ENCODE results near the gene CAMTA1. TPM values are rescaled to one million over a fixed set of nuclear protein-coding genes. Genes with fewer than 3 reads are reported as not detected.
"Not testable (repeated sequence)": the region's sequence is repeated elsewhere in the genome, so short reads cannot be mapped to it uniquely, and the experiment has no call there.

The CAMTA1 gene
- total RNA-seq, 2 donors from 2014 or later = 76.6 to 85.8 TPM

DNA sequence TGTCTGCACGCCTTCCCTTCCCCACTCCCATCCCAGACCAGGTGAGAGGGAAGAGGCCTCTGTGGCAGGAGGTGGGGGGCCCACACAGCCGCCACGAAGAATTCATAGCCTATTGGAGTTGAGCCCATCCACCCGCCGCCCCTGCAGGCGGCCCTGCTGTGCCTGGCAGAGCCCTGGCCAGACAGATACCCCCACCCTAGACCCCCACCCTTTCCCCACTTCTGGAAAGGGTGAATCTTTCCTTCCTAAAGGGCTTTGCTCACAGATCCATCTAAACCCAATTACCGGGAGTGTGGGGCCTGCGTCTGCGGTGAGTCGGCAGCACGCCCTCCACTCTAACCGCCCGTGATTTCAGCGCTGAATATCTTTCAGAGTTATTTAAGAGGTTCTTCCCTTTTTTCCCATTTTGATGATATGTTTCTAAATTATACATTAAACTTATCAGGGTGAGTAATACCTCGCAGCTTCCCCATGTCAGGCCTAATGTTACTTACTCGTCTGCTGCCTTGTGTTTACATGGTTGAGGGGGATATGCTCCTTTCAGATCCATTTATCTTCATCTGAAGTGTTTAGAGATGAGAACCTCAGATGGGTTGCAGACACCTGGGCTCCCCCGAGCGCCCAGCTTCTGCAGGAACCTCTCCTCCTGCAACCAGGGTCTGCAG lies 802.0 kb downstream of the CAMTA1 start:
- intact Hi-C loops (cut with DNase I, micrococcal nuclease) = no loop called here
- DNase-seq = no peak
- ATAC-seq = no peak

DNA sequence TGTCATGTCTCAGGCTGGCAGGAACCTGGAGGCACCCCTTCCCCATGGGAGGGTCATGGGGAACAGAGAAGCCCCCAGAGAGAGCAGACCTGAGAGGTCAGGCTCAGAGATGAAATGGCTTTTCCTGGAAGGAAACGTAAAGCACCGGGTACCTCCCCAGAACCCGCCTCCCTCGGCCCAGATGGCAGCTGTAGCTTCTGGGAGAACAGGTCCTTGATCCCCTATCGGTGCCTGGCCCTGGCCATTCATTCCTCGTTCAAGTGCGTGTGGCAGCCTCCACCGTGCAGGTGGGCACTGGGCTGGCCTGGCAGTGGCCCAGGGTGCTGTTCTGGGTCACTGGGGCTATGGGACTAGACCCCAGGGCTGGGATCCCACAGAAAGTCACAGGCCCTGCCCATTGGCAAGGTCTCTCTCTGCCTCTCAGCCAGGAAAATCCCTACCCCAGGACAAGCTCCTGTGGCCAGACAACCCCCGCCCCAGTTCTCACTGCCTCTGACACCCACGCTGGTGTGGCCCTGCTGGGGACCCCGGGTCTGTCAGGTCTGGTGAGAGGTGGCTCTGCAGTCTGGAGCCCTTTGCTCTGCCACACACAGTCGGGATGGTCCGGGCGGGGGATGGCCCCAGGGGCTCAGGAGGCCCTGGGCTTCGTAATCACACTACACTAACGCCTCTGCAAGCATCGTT lies 802.7 kb downstream of the CAMTA1 start:
- peak in 1 of 2 donors; percentile 16 for DNase-seq
- ATAC-seq = no peak
- intact Hi-C loops (cut with DNase I, micrococcal nuclease) = no loop called here

DNA sequence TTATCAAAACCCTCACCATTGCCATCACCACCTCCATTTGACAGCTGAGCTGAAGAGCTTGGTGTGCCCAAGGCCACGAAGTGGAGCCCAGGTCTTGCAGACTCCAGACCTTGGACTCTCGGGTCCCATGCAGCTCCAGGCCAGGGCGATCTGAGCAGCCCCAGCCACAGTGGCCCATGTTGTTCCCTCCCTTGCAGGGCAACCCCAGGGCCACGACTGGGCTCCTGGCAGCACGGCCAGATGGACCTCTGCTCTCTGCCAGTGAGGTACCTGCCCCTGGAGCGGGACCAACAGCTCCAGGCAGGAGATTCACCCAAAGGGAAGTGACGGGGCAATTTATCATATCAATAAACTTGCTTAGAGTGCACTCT lies 803.2 kb downstream of the CAMTA1 start:
- DNase-seq (peak in 1 of 2 donors; percentile 12), ATAC-seq (no peak)
- intact Hi-C loops (cut with DNase I, micrococcal nuclease) = no loop called here

DNA sequence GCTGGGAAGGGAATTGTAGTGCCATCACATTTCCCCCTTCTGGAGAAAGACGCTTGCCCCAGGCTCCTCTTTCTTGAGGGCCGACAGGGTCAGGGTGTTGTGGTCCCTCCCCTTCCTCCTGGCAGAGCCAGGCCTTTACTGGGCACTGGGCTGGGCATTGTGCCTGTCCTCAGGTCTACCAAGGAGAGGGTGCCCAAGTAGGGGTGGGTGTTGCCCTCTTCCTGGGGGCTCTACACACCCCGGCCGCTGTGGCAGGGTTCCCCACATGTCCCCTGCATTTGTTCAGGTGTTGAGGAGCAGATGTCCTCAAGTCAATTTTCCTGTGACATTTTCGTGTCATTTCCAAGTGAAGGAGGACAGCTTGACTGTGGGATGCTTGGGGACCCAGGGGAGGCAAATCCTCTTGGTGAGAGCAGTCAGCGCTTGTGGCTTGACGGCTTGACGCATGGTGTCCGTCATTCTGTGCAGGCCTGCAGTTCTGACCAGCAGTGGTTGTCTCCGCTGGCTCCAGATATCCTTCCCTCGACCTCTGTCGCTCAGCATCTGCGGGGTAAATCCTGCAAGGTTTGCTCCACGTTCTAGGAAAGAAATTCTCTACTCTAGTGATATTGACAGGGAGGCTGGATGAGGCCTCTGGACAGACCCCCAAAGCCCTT lies 804.0 kb downstream of the CAMTA1 start:
- intact Hi-C loops (cut with DNase I, micrococcal nuclease) = no loop called here
- peak in 1 of 2 donors; percentile 6 for DNase-seq

DNA sequence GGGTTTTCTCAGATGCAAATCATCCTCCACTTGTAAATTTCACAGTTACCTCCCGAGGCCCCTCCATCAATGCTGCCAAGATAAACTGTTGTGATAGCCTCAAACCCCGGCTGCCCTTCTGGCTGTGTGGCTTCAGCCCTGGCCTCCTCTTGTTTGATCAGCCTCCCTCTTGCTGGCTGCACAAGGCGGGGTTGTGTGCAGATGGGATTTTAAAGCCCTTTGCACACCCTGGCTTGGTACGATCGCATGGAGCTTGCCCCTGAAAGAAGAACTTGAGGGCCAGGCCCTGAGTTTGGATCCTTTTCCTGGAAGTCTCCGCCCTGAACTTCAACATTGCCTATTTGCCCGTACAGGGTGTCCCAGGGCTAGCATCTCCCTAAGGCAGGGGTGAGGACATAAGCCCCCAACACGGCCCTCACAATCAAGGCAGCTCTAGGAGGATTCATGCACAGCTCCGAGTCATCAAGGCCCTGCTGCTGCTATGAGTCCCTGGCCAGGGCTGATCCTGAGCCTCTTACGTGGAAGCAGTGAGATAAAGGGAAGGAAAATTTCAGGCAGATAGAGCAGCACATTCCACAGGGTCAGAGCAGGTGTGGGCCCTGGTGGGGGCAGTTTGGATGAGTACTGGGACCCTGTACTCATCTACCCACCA lies 804.6 kb downstream of the CAMTA1 start:
- intact Hi-C loops (cut with DNase I, micrococcal nuclease) = no loop called here
- peak in 1 of 2 donors; percentile 19 for DNase-seq

More for the DNA sequence above, 804.0 kb downstream of the CAMTA1 start:
- no peak for ATAC-seq

DNA sequence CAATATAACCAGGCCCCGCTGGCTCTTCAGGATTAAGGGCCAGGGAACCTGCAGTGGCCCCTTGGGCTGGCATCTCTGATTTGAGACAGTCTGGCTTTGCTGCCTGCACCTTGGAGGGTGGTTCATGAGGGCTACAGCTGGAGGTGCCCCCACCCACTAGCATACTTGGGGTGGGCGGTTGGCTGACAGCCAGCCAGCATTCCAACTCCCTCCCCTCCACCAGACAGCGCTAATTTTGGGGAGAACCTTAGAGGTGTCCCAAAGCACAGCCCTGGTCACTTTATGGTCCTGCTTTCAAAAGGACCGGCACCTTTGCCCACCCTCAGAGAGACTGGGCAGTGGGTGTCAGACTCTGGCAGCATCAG lies 805.2 kb downstream of the CAMTA1 start:
- DNase-seq = peak in 1 of 2 donors; percentile 7
- ATAC-seq = no peak
- intact Hi-C loops (cut with DNase I, micrococcal nuclease) = no loop called here

More for the DNA sequence above, 804.6 kb downstream of the CAMTA1 start:
- no peak for ATAC-seq

DNA sequence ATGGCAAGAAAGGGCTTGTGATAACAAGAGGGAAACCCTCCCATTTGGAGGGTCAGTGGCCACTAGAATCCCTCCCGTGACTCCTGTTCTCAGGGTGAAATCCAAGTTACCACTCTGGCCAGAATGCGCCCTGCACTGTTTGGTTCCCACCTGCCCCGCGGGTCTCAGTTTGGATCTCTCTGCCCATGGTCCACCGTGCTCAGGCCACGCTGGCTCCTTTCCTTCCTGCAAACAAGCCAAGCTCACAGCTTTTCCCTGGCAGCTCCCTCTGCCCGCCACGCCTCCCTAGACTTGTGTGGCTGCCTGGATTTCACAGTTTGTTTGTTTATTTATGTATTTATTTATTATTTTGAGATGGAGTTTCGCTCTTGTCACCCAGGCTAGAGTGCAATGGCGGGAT lies 806.3 kb downstream of the CAMTA1 start:
- ATAC-seq = no peak
- intact Hi-C loops (cut with DNase I, micrococcal nuclease) = no loop called here
- peak in 1 of 2 donors; percentile 7 for DNase-seq

DNA sequence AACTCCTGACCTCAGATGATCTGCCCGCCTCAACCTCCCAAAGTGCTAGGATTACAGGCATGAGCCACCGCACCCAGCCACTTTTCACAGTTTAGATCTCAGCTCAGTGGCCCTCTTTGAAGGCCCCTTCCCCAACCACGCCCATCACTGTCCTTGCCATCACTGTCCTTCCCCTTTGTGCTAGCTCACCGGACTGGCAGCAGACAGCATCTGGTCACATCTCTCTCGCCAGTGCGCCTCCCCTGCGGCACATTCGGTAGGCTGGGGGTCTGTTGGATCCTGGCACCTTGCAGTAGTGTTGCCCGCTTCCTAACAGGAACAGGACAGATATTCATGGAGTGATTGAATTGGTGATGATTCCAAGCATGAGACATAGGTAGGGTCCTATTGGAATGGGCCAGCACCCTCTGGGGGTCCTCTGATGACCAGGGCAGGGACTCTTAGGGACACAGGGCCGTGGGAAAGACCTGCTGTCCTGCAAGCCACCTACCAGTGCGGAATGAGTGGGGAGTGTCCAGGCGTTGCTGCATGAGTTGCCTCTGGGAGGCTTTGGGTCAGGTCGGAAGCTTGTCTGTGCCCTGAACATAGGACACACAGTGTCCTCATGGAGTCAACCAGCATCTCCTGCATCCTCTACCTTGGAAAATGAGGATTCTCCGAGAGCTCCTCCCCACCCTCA lies 807.0 kb downstream of the CAMTA1 start:
- no peak for ATAC-seq
- intact Hi-C loops (cut with DNase I, micrococcal nuclease) = no loop called here
- DNase-seq = peak in 1 of 2 donors; percentile 4

DNA sequence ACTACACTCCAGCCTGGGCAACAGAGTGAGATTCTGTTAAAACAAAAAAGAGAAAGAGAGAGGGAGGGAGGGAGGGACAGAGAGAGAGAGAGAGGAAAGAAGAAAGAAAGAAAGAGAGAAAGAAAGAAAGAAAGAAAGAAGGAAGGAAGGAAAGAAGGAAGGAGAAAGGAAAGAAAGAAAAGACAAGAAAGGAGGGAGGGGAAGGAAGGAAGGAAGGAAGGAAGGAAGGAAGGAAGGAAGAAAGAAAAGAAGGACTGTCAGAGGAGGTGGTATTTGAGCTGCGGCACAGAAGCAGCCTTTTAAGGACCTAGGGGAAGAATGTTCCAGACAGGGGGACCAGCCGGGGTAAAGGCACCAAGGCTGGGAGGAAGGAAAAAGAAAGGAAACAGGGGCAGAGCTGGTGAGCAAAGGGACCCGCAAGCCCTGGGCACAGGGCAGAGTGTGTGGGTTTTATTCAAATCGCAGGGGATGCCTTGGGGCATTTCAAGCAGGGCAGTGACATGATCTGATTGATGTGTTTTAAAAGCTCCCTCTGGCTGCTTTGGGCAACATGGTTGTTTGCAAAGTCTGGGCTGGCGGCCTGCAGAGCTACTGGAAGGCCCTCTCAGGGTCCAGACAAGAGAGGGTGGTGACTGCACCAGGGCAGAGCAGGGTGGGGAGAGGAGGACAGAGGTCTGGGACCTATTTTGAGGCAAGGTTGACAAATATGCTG lies 808.9 kb downstream of the CAMTA1 start:
- ATAC-seq (no peak), DNase-seq (peak in 1 of 2 donors; percentile 21)
- intact Hi-C loops (cut with DNase I, micrococcal nuclease) = no loop called here

DNA sequence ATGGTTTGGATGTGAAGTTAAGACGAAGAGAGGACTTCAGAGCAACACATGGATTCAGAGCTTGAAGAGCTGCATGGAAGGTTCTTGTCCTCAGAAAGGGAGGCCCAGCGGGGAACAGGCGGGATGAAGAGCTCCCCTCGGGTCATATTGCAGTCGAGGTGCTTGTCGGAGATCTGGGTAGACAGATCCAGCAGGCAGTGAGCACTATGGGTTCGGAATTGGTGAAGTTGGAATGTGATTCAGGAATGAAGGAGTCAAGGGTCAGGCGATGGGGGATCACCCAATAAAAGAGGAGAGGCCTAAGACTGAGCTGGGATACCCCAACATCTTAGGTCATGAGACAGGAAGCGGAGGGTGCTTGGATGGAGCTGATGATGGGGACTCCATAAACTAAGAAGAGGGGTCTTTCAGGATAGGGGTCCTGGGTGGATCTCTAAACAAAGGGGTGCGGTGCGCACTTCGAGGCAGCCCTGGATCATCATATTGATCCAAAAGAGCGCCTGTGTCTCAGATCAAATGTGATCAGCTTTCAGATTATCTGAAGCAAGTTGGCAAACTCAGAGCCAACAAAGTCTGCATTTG lies 809.6 kb downstream of the CAMTA1 start:
- DNase-seq = peak in 1 of 2 donors; percentile 3
- no peak for ATAC-seq

DNA sequence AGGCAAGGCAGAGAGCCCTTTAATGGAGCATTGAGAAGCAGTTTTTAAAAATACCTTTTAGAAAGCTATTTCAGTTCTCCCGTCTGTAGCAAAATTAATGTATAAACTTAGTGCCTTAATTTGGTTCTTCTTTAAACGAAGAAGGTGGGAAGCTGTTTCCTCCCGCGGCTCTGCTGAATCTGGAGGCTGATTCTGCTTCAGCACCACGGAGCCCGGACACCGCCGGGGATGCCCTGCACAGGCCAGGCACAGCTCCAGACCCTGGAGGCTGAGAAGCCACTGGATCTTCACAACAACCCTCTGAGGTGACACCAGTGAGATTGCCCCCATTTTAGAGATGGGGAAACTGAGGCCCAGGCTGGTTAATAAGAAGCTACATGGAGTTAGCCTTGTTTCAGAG lies 810.1 kb downstream of the CAMTA1 start:
- ATAC-seq (no peak), DNase-seq (peak in 1 of 2 donors; percentile 10)
- intact Hi-C loops (cut with DNase I, micrococcal nuclease) = no loop called here

More for the DNA sequence above, 809.6 kb downstream of the CAMTA1 start:
- intact Hi-C loops (cut with DNase I, micrococcal nuclease) = no loop called here

DNA sequence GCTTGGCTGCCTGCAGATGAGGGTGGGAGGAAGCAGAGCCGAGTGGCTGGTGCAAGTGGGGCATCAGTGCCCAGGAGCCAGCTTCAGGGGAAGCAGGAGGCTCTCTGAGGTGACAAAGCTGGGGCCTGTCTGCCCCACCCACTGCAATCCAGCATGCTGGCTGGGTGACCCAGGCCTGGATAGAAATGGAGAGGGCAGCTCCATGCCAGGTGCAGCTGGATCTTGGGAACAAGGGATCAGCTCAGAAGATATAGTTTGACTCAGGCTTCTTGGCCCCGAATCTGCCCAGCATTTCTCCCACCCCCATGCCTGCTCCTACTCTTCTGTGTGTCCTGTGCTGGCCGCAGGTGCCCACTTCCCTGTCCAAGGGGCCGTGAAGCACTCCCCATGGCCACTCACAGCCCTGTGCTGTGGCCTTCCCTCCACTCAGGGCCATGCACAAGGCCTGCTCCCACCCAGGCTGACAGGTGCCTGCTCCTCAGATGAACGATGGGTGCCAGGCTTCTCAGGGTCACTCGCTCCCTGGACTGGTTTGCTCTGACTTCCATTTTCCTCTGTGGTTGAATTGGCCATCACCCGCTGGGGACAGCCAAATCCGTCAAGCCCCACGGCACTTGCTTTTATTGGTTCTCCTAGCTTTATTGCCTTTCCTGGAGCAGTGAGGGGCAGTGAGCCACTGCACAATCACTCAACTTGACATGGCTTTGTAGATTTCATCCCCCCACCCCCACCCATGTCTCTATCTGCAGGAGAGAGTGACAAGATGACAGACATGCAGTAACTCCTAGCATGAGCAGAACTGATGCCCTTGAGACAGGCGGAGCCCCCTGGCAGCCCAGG lies 811.1 kb downstream of the CAMTA1 start:
- peak in 1 of 2 donors; percentile 8 for DNase-seq
- ATAC-seq = no peak
- intact Hi-C loops (cut with DNase I, micrococcal nuclease) = no loop called here

DNA sequence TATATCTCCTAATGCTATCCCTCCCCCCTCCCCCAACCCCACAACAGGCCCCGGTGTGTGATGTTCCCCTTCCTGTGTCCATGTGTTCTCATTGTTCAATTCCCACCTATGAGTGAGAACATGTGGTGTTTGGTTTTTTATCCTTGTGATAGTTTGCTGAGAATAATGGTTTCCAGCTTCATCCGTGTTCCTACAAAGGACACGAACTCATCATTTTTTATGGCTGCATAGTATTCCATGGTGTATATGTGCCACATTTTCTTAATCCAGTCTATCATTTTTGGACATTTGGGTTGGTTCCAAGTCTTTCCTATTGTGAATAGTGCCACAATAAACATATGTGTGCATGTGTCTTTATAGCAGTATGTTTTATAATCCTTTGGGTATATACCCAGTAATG lies 812.8 kb downstream of the CAMTA1 start:
- DNase-seq; intact Hi-C loops (cut with DNase I, micrococcal nuclease); ATAC-seq: not testable (repeated sequence)

DNA sequence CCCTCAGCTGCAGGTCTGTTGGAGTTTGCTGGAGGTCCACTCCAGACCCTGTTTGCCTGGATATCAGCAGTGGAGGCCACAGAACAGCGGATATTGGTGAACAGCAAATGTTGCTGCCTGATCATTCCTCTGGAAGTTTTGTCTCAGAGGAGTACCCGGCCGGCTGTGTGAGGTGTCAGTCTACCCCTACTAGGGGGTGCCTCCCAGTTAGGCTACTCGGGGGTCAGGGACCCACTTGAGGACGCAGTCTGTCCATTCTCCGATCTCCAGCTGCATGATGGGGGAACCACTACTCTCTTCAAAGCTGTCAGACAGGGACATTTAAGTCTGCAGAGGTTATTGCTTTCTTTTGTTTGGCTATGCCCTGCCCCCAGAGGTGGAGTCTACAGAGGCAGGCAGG lies 819.7 kb downstream of the CAMTA1 start:
- DNase-seq; ATAC-seq; intact Hi-C loops (cut with DNase I, micrococcal nuclease): not testable (repeated sequence)

DNA sequence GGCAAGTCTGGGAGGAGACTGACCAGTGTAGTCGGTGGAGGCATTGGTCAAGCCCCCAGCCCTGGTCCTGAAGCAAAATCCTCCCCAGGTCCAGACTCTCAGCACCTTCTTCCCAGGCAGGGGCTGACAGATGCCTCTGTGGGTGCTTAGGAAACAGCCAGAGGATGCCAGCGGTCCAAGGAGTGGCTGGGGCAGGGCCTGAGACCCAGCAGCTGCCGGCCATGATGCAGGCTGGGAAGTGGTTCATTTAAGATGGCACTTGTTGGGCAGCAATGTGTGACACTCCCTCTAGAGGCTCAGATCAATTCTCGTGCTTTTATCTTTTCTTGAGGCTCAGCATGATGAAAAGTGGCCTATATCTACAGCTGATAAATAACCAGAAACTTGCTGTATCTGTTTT lies 820.8 kb downstream of the CAMTA1 start:
- intact Hi-C loops (cut with DNase I, micrococcal nuclease) = no loop called here
- ATAC-seq (no peak), DNase-seq (no peak)

DNA sequence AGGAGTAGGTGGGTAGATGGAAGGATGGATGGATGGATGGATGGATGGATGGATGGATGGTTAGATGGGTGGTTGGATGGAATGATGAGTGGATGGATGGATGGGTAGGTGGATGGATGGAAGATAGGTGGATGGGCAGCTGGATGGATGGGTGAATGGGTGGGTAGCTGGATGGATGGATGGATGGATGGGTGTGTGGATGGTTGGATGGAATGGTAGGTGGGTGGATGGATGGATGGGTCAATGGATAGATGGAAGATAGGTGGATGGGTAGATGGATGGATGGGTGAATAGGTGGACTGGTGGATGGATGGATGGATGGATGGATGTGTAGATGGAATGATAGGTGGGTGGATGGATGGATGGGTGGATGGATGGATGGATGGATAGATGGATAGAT lies 821.8 kb downstream of the CAMTA1 start:
- intact Hi-C loops (cut with DNase I, micrococcal nuclease) = no loop called here
- ATAC-seq (no peak), DNase-seq (no peak)

DNA sequence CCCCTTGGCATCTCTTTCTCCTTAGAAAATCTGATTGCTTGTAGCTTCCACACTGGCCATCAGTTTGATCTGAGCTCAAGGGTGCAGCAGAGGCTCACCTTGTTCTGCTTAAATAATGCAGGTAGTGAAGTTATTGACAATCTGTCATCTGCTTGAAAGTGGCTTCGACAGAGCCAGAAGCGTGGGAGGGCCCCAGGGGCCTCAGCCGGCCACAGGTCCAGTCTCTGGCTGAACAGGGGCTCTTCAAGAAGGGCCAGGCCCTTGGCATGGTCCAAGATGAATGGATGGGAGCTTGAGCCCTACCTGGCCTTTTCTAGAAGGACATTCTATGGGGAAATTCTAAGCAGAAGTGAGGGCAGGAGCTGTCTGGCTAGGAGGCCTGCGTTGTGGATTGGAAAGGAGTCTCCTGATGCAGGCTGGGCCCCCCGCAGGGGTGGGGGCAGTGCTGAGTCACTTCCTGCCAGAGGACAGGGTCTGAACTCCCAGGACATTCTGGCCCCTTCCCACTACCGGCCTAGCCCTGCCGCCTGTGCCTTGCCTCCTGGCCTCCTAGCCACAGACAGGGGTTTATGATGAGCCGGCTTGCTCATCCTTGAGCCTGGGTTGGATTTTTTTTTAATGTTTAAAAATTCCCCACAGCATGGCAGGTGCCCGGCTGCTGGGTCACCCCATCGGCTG lies 823.5 kb downstream of the CAMTA1 start:
- intact Hi-C loops (cut with DNase I, micrococcal nuclease) = no loop called here
- no peak for ATAC-seq
- DNase-seq = no peak
